Hematopoietic multipotent progenitor cell (in vitro differentiated cells): ENCODE results near the gene ZNF12. TPM values are rescaled to one million over a fixed set of nuclear protein-coding genes. Genes with fewer than 3 reads are reported as not detected.

Experiments used
- DNase-seq, 3 donors: peaks; one replicate each; pipeline ENCODE4 v3.0.0-alpha.2; 2011 to 2015; ENCODE audit warnings: low read depth in 2 of 3, low spot score in 2 of 3
- total RNA-seq: library from RNA; depleted of rRNA; stranded (reverse); fragments of >200 nt; gene quantifications from one replicate; pipeline ENCODE4 v1.2.3, GENCODE V29; 2012

The ZNF12 gene
- total RNA-seq, 1 donor, result 12.4 TPM

GRCh38 chr7:6648066-6648814 lies 58.5 kb downstream of the ZNF12 start:
- DNase-seq, result no peak

DNA sequence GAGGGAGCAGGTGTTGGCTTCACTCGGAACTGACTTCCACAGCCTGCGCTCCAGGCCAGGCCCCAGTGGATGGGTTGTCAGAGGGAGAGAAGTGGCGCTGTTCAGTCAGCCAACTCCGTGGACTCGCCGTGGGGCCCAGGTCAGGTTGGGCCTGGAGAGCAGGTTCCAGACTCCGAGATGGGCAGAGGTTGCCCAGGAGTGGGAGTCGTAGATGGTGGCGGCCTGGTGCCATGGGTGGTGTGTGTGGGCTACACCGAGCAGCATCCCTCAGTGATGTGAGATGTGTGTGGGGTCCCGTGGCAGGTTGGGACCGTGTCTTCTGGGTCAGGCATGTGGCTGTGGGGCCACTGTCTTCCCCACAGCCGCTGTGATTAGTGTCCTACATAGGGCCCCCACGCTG lies 59.2 kb downstream of the ZNF12 start:
- DNase-seq, result no peak

DNA sequence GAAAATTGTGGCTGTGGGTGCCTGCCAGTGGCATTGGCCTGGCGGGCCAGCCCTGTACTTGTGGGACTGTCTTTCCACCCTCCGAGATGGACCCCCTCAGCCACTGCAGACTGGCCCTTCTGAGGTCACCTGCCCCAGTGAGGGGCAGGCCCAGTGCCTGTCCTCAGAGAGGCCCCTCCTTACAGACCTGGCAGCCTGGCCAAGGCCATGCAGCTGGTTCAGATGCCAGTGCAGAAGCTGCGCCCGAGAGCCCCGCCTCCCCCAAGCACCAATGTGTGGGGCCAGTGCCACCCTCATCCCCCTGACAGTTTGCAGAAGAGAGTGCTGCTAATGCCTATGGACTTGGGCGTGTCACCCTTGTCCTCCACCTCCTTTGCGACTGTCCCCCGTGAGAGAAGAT lies 59.7 kb downstream of the ZNF12 start:
- no peak for DNase-seq

DNA sequence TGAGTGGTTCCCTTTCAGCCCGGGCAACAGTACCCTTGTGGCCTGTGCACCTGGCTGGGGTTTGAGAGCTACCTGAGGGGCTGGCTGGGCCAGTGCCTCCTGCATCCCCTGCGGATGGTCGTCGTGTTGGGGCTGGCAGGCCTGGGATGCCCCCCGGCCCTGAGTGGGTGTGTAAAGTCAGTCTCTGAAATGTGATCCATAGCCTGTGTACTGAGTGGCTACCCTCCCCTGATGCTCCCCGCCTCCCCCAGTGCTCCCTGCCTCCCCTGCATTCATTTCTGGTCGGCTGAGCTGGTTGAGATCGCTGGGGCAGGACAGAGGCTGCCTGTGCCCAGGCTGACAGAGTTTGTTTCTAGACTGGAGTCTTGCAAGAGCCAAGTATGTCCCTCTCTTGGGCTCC lies 60.3 kb downstream of the ZNF12 start:
- no peak for DNase-seq

DNA sequence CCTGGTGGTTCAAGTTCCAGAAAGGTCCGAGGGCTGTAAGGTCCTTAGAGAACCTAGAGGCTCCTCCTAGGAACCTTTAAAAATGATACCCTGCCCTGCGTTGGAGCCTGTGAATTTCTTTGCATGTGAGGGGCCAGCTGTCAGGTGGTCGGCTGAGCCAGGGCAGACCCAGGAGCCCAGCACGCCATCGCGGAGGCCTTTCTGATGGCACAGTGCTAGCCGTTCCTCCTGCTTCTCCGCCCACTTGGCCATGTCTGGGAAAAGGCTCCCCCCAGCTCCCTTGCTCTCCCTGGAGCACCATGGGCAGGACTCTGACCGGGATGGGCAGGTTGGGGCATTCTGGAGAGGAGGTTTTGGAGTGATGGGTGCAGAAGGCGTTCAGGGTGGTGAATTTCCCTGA lies 62.0 kb downstream of the ZNF12 start:
- DNase-seq, result no peak

DNA sequence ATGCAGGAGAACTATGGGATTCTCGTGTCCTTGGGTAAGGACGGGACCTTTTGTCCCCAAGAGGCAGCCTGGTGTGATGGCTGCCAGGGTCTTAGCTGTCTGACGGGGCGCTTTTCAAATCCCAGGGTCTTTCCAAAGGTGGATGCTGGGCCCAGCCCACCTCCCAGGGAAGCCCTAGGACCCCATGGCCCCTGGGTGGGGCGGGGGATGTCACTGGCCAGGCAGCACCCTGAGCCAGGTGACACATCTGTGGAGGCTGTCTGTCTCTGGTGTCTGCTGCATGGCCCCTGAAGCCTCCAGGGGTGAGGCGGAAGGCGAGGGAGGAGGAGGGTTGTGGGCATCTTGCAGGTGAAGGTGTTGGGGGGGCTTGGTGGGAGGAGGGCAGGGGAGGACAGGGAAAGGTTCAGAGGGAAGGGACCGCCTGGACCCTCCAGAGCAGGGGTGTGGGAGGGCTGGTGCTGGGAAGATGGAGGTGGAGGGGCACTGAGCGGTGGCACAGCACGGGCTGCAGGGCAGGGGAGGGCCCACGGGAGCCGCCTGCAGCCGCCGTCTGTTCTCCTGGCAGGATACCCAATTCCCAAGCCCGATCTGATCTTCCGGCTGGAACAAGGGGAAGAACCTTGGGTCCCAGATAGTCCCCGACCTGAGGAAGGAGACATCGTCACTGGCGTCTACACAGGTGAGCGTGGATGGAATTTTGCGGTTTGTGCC lies 62.7 kb downstream of the ZNF12 start:
- DNase-seq, result no peak

DNA sequence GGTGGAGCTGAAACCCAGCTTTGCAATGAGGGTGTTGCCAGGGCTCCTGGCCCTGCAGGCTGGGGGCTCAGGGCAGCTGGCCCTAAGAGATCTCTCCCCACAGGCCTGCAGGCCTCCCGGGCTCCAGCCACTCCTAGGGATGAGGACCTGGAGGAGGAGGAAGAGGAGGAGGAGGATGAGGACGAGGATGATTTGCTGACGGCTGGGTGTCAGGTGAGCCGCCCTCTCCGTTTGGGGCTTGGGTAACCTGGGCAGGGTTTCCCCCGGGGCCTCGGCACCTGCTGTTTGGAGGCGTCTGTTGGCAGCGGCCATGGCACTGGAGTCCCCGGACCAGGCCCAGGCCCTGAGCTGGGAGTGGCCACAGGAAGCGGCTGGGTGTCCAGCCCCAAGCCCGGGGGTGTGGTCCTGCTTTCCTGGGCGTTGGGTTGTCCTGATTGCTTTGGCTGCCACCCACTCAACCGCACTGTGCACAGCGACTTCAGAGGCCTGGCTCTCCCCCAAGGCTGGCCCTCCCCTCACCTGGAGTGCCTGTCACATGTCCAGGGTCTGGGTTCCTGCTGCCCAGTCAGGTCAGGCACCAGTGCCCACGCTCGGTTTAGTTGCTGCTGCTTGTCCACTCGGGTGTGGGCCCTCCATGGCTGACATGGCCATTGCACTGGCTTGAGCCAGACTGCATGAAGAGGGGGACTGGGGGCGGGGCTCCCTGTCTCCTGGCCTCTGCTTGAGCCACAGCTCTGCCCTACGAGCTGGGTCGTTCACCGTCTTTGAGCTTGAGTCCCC lies 63.7 kb downstream of the ZNF12 start:
- no peak for DNase-seq

DNA sequence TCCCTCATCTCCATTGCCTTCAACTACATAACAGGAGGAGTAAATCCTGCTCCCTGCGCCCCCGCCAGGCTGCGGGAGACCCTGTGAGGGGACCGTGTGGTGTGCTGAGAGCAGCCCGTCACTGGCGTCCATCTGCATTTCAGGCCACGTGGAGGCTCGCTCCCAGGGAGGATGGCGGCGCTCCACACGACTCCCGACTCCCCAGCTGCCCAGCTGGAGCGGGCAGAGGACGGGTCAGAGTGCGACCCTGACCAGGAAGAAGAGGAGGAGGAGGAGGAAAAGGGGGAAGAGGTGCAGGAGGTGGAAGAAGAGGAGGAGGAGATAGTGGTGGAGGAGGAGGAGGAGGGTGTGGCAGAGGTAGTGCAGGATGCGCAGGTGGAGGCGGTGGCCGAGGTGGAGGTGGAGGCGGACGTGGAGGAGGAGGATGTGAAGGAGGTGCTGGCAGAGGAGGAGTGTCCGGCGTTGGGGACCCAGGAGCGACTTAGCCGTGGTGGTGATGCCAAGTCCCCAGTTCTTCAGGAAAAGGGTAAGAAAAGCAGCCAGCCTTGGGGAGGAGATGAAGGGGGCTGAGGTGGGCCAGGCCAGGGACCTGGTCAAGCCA lies 64.4 kb downstream of the ZNF12 start:
- DNase-seq, result no peak

DNA sequence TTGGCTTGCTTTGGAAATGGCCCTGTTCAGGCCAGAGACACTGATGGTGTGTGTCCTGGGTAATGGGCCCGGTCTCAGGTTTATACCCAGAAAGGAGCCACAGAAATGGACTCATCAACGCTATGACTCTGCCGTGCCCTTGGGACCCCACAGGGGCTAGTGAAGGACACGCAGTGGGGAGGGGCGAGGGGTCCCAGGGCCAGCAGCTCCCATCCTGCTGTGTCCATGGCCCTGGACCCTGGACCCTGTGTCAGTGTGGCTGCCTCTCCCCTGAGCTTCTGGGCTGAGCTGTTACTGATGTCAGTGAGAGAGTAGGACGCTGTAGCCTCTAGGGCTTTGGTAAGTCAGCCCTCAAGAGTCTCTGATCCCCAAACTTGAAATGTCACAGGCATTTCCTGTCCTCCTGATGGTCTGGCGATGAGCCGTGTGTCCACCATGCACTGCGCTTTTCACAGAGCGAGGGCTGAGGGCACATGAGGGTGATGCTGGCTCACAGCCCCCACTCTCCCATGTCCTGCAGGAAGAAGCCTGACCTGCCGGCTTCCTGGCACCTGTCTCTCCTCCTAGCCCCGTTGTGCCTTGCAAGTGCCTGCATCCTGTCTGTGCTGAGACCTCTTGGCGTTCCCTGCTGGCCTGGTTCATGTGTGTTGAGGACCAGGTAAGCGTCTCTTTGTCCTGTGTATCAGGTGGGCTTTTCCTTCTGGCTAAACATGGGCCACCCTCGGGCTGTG lies 65.3 kb downstream of the ZNF12 start:
- no peak for DNase-seq

- DNase-seq, result peak in 1 of 3 donors; percentile 30
Observed at GRCh38 chr7:6640246-6640721, 66.5 kb downstream of the ZNF12 start.

GRCh38 chr7:6639627-6640026 lies 67.1 kb downstream of the ZNF12 start:
- no peak for DNase-seq

DNA sequence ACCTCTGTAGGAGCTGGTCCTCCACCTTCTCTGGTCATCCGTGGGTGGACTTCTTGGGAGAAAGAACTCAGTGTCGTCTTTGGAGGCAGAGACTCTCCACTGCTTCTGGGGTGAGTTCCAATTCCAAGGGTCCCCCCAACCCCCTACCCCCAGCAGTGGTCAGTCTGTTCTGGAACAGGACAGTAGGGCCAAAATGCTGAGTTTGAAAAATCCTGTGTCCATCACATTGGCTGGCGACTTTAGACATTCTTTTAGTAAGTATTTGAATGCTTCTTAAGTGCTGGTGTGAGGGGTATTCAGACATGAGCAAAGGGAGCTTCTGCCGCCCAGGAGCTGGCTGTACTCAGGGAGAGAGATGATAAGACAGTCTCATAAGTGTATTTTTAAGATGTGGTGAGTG lies 67.7 kb downstream of the ZNF12 start:
- DNase-seq, result no peak

Other genes with a start within 250 kb of the ZNF12 start
- 28.3 TPM for gene KDELR2, start 222.8 kb downstream of the ZNF12 start, total RNA-seq
- 3.2 TPM for gene GRID2IP, start 155.5 kb downstream of the ZNF12 start, total RNA-seq
- 77.8 TPM for gene ZDHHC4, start 129.5 kb downstream of the ZNF12 start, total RNA-seq
- gene INTS15, start 116.9 kb downstream of the ZNF12 start, total RNA-seq, result 22.9 TPM
- gene ZNF853, start 91.3 kb downstream of the ZNF12 start, total RNA-seq, result 13.2 TPM
- 22.1 TPM for gene ZNF316, start 69.6 kb downstream of the ZNF12 start, total RNA-seq
- under 0.01 TPM for gene RSPH10B2, start 47.2 kb upstream of the ZNF12 start, total RNA-seq
- gene CCZ1B, start 119.3 kb upstream of the ZNF12 start, total RNA-seq, result 15.1 TPM